Measurements from ENCODE around the gene NSRP1. TPM values are rescaled to one million over a fixed set of nuclear protein-coding genes. Genes with fewer than 3 reads are reported as not detected.

NSRP1 gene
- total and polyA plus RNA-seq, 2 of the 8 experiments (the other 6 are each of a cell fraction or from before 2014, with no cell fraction given) = 6.1 to 22.4 TPM

DNA sequence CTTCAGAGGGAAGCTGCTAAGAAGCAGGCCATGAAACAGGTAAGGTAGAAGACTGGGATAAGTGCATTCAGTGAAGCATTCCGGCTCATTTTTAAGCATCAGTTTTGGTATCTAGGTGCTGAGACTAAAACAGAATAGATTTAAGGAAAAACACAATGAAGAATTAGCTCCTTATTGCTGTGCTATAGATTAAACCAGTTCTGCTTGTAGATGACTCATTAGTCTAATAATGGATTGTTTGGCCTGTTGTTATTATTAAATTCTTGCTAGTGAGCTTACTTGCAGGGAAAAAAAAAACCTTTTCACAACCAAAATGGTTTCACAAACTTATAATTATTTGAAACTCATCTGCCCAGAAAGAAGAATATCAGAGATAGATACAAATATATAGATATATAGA lies 55.9 kb downstream of the NSRP1 start (continued):
- TF ChIP-seq CBX8 (IDR thresholded peaks at IDR 0.05; ENCODE audit: borderline replicate concordance, low read depth, low read length) (no peak), CREB1 (IDR thresholded peaks at IDR 0.05) (no peak), SP1 (IDR thresholded peaks at IDR 0.05; ENCODE audit: low read depth, low read length) (no peak), NANOG (IDR thresholded peaks at IDR 0.05; ENCODE audit: insufficient read depth, low read depth, low read length, poor library complexity, severe bottlenecking) (no peak), EZH2 (IDR thresholded peaks at IDR 0.05; ENCODE audit: low read depth, low read length, severe bottlenecking) (no peak)
